ENCODE data around the gene TMEM234.

Gene TMEM234

DNA sequence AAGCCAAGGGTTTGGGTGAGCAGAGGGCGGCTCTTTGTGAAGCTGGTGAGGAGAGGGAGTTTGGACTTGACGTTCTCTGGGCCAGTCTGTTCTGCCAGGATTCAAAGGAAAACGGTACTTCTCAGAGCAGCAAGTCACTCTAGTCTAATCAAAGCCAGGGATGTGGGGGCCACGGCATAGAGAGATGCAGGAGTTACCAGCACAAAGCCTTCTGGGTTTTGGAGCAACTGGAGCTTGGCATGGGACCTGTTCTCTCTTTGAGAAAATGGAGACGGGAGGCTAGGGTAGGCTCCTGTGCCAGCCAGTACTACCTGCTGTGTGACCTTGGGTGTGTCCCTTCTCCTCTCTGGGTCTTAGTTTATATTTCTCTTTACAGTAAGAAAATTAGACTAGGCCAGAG lies 40.6 kb downstream of the TMEM234 start:
- H3K4me3 ChIP-seq (ENCODE audit: low read length): no peak overlapping the region
- no peaks in the 10 kb centered on the region for H4K20me1 ChIP-seq (ENCODE audit: insufficient read depth, low read length)
- H3K4me2 ChIP-seq (ENCODE audit: low read depth, low read length): peak overlapping the region; percentile 93; the same call in 1 of the 2 replicates
- peaks cover 59% of the 10 kb centered on the region for H3K79me2 ChIP-seq (ENCODE audit: low read length)
- peaks cover 16% of the 10 kb centered on the region for H3K4me1 ChIP-seq (ENCODE audit: low read length)
- no peak overlapping the region for H2AFZ ChIP-seq (ENCODE audit: low read length)
- no peak for TF ChIP-seq EZH2phosphoT487 (IDR thresholded peaks at IDR 0.05; ENCODE audit: low read length)
- TF ChIP-seq, protein P1, sequence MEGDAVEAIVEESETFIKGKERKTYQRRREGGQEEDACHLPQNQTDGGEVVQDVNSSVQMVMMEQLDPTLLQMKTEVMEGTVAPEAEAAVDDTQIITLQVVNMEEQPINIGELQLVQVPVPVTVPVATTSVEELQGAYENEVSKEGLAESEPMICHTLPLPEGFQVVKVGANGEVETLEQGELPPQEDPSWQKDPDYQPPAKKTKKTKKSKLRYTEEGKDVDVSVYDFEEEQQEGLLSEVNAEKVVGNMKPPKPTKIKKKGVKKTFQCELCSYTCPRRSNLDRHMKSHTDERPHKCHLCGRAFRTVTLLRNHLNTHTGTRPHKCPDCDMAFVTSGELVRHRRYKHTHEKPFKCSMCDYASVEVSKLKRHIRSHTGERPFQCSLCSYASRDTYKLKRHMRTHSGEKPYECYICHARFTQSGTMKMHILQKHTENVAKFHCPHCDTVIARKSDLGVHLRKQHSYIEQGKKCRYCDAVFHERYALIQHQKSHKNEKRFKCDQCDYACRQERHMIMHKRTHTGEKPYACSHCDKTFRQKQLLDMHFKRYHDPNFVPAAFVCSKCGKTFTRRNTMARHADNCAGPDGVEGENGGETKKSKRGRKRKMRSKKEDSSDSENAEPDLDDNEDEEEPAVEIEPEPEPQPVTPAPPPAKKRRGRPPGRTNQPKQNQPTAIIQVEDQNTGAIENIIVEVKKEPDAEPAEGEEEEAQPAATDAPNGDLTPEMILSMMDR (IDR thresholded peaks at IDR 0.05; ENCODE audit: low read length): no peak
- no peak for TF ChIP-seq EZH2 (optimal IDR thresholded peaks at IDR 0.05; ENCODE audit: low read depth, low read length)
- no peaks in the 10 kb centered on the region for H3K27me3 ChIP-seq (replicated peaks; ENCODE audit: insufficient read depth, low read length)
- H3K9ac ChIP-seq (ENCODE audit: low read length): no peak overlapping the region
- H3K36me3 ChIP-seq (replicated peaks; ENCODE audit: insufficient read depth, low read length): peaks cover 17% of the 10 kb centered on the region
- no peak for DNase-seq
- H3K9me3 ChIP-seq (replicated peaks; ENCODE audit: insufficient read depth, low read length): no peaks in the 10 kb centered on the region
- peaks cover 14% of the 10 kb centered on the region for H3F3A ChIP-seq (ENCODE audit: insufficient read depth, low read length)
- H3K9me2 ChIP-seq (replicated peaks; ENCODE audit: insufficient read depth, low read length): no peaks in the 10 kb centered on the region
- no peak overlapping the region for H3K27ac ChIP-seq (ENCODE audit: low read length)

DNA sequence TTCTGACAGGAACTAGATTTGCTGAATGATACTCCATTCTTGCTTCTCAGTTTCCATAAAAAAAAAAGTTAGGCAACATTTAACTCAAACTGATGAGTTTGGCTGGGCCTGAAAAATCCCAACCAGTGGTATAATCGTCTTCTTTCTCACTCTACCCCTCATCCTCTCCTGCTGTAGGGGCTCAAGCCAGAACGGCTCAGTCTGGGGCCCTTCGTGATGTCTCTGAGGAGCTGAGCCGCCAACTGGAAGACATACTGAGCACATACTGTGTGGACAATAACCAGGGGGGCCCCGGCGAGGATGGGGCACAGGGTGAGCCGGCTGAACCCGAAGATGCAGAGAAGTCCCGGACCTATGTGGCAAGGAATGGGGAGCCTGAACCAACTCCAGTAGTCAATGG lies 41.1 kb downstream of the TMEM234 start:
- no peaks in the 10 kb centered on the region for H3K9me2 ChIP-seq (replicated peaks; ENCODE audit: insufficient read depth, low read length)
- H3K27me3 ChIP-seq (replicated peaks; ENCODE audit: insufficient read depth, low read length): no peaks in the 10 kb centered on the region
- no peaks in the 10 kb centered on the region for H4K20me1 ChIP-seq (ENCODE audit: insufficient read depth, low read length)
- H3K27ac ChIP-seq (ENCODE audit: low read length): no peak overlapping the region
- no peaks in the 10 kb centered on the region for H3K9me3 ChIP-seq (replicated peaks; ENCODE audit: insufficient read depth, low read length)
- peak overlapping the region; percentile 95; the same call in 1 of the 2 replicates for H3K9ac ChIP-seq (ENCODE audit: low read length)
- H3K4me2 ChIP-seq (ENCODE audit: low read depth, low read length): peak overlapping the region; percentile 93
- peaks cover 16% of the 10 kb centered on the region for H3K4me1 ChIP-seq (ENCODE audit: low read length)
- no peak for DNase-seq
- no peak for TF ChIP-seq EZH2 (optimal IDR thresholded peaks at IDR 0.05; ENCODE audit: low read depth, low read length)
- TF ChIP-seq, protein P1 (IDR thresholded peaks at IDR 0.05; ENCODE audit: low read length): no peak
- peaks cover 14% of the 10 kb centered on the region for H3F3A ChIP-seq (ENCODE audit: insufficient read depth, low read length)
- no peak overlapping the region for H2AFZ ChIP-seq (ENCODE audit: low read length)
- peaks cover 17% of the 10 kb centered on the region for H3K36me3 ChIP-seq (replicated peaks; ENCODE audit: insufficient read depth, low read length)
- H3K4me3 ChIP-seq (ENCODE audit: low read length): peak overlapping the region; percentile 95; the same call in 1 of the 2 replicates
- H3K79me2 ChIP-seq (ENCODE audit: low read length): peaks cover 54% of the 10 kb centered on the region

DNA sequence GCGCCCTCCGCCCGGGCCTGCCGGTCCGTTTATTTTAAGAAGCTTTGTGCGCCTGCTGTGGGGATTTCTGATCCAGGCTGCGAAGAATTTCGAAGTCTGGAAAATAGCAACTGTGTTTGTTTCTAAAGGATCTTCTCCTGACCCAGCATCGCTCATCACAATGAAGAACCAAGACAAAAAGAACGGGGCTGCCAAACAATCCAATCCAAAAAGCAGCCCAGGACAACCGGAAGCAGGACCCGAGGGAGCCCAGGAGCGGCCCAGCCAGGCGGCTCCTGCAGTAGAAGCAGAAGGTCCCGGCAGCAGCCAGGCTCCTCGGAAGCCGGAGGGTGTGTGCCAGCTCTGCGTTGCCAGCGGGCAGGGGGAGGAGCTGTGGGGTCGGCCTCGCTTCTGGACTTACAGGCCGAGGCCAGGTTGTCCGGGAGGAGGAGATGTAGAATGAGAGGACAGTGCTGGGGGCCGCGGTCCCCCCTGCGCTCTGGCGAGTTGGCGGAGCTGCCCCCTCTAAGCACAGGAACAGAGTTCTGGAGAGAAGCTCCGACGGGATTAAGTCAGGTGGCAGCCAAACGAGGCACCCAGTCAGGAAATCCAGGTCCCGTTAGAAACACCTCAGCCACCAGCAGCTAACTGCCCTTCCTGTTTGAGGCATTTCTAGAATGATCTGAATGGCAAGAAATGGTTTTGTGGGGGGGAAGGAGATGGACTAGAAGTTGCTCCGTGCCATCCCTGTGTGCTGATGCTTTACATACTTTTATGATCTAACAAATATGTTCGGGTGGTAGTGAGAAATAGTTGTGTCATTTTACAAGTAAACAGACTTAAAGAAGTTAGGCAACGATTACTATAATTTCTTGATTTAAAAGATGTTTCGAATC lies 41.7 kb downstream of the TMEM234 start:
- H3K4me1 ChIP-seq (ENCODE audit: low read length): peaks cover 16% of the 10 kb centered on the region
- peak; percentile 38 for DNase-seq
- peaks cover 14% of the 10 kb centered on the region for H3F3A ChIP-seq (ENCODE audit: insufficient read depth, low read length)
- no peaks in the 10 kb centered on the region for H3K27me3 ChIP-seq (replicated peaks; ENCODE audit: insufficient read depth, low read length)
- H3K36me3 ChIP-seq (replicated peaks; ENCODE audit: insufficient read depth, low read length): peaks cover 17% of the 10 kb centered on the region
- peaks cover 48% of the 10 kb centered on the region for H3K79me2 ChIP-seq (ENCODE audit: low read length)
- no peaks in the 10 kb centered on the region for H4K20me1 ChIP-seq (ENCODE audit: insufficient read depth, low read length)
- H3K27ac ChIP-seq (ENCODE audit: low read length): peak overlapping the region; percentile 80; the same call in 1 of the 2 replicates
- peak overlapping the region; percentile 73 for H2AFZ ChIP-seq (ENCODE audit: low read length)
- TF ChIP-seq EZH2phosphoT487 (IDR thresholded peaks at IDR 0.05; ENCODE audit: low read length): no peak
- no peak for TF ChIP-seq EZH2 (optimal IDR thresholded peaks at IDR 0.05; ENCODE audit: low read depth, low read length)
- TF ChIP-seq, protein P1 (IDR thresholded peaks at IDR 0.05; ENCODE audit: low read length): no peak
- peak overlapping the region; percentile 93 for H3K4me2 ChIP-seq (ENCODE audit: low read depth, low read length)
- H3K4me3 ChIP-seq (ENCODE audit: low read length): peak overlapping the region; percentile 95
- no peaks in the 10 kb centered on the region for H3K9me3 ChIP-seq (replicated peaks; ENCODE audit: insufficient read depth, low read length)
- H3K9me2 ChIP-seq (replicated peaks; ENCODE audit: insufficient read depth, low read length): no peaks in the 10 kb centered on the region
- peak overlapping the region; percentile 95 for H3K9ac ChIP-seq (ENCODE audit: low read length)
